COR-L47 (cell line): ENCODE data around the gene NRF1.

Experiments used
- DNase-seq: peaks from one replicate; lab custom pipeline; 2025; lab: John Stamatoyannopoulos, UW

Gene NRF1

GRCh38 chr7:129740574-129741410, 129.3 kb downstream of the NRF1 start:
- DNase-seq, result no peak

DNA sequence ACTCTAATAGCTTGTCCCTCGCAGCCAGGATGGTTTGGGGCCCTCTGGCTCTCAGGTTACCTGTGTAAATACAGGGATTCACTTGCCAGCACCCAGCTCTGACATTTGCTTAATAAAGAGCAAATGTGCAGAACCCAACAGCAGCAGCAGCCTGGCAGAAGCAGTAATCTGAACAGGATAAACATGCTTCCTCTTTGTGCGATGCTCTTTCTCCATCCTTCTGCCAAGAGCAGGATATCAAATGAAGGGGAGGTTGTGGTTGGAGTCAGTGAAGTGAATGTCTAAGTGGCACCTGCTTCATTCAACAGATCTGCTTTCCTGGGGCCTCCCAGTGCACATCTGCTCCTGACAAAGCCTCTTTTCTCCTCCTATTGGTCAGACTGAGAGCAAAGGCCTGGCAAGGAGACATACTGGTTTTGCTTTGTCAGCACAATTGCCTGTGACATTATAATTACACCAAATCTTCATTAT, 130.3 kb downstream of the NRF1 start:
- DNase-seq, result peak; percentile 86

GRCh38 chr7:129742256-129742655, 130.7 kb downstream of the NRF1 start:
- DNase-seq, result no peak

DNA sequence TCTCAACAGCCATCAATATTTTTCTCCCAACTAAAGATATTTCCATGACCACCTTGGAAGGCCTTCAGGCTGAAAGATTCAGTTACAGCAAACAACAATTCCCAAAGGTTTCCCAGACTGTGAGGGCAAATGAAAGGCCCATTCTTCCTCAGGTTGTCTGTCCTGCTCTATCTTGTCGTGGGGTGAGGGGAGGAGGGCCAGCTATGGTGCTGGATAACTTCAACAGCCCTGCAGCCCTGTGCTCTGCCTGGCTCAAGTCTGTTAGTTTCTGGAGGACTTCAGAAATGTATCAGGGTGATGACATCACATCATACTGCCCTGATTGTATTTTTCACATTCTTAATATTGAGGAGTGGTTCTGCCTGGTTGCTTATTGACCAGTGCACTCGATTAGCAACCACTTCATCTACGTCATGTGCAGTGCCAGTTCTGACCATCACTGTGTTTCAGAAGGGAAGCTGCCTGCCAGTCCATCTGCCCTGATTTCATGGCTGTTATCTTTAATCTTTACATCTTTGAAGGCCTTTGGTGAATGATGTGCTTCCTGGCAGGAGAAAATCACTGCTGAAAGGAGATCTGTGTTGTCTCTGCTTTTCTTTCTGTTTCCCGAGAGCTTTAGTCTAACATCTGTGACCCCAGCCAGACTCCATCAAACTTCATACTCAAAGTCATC, 135.5 kb downstream of the NRF1 start:
- DNase-seq, result no peak

DNA sequence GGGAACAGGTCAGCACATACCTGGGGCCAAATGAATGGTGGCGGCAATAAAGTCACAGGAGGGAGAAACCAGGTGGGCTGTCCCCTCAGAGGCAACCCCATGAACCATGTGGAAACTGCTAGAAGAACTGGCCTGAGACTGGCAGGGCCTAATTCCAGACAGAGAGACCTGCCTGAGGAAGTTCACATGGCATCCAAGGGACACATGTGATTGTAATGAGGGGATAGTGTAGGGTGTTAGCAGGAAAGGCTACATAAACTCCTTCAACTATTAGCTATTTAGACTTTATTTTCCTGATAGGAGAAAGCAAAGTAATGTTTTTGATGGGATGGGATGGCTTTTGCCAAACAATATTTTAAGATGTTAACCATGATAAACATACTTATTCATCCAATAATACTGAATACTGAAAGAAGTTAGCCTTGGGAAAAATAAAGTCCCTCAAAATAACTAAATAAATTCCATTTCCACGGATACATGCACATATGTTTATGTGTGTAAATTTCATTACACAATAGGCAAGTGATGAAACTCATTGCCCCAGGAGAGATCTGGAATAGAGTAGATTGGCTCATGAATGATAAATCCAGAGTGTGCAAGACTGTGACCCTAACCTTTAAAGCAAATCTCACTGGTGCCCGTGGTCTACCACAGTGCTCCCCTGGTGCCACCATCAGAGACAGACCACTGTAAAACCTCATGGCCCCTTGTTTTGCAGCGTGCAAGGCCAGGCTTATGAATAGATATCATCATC, 137.0 kb downstream of the NRF1 start:
- DNase-seq, result no peak

GRCh38 chr7:129750091-129750490, 138.6 kb downstream of the NRF1 start:
- no peak for DNase-seq

DNA sequence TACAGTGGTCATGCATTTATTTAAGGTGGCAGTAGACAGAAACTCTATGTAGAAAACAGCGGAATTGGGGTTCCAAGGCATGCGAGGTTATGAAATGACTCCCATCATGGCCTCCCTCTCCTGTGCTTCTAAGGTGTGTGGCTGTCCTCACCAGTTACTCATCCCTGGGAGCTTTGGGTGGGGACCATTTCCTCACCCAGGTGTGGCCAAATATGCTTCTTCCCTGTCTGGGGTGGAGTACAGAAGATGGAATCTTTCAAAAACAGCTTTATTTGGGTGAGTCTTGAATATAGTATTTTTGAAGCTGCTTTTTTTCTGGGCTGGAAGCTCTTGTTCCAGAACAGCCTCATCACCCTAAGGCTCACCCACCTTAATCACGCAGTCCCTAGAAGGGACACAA, 139.0 kb downstream of the NRF1 start:
- DNase-seq, result no peak

GRCh38 chr7:129751916-129752315, 140.4 kb downstream of the NRF1 start:
- DNase-seq, result no peak

GRCh38 chr7:129752760-129753159, 141.2 kb downstream of the NRF1 start:
- no peak for DNase-seq

- DNase-seq, result no peak
Observed at GRCh38 chr7:129754406-129754805, 142.9 kb downstream of the NRF1 start.

DNA sequence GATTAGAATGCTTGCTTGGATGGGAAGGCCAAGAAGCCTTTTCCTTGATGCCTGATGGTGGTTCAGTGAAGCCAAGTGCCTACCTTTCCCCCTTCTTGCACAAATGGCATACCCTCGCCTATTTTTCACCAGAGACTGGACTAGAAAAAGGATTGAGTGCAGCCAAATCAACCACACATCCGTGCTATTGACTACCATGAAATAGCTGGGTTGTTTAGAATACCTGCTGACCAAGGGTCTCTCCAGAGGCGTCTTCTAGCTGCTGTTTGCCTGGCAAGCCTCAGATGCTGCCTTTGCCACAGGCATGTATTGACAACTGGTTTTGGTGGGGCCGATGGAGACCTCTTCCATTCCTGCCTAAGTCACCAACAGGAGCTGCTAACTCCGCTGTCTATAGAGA, 146.5 kb downstream of the NRF1 start:
- no peak for DNase-seq

GRCh38 chr7:129762387-129762969, 151.0 kb downstream of the NRF1 start:
- DNase-seq, result no peak

GRCh38 chr7:129764247-129765084, 152.9 kb downstream of the NRF1 start:
- DNase-seq, result no peak

DNA sequence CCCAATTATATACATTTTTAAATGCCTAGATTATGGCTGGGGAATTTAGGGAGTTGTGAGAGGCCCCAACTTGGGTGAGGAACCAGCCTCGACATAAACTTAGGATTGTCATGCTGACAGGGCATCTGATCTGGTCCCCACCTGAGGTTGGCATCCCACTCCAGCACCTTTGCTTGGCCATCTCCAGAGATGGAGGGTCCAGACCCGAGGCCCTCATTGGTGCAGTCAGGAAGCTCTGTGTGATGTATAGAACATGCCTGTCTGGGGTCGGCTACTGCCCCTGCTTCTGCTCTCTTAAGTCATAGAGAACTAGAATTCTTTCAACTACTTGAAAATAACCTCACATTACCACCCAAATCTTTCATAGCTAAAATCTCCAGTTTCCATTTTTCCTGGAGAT, 153.8 kb downstream of the NRF1 start:
- DNase-seq, result no peak

GRCh38 chr7:129767120-129768015, 155.8 kb downstream of the NRF1 start:
- no peak for DNase-seq

DNA sequence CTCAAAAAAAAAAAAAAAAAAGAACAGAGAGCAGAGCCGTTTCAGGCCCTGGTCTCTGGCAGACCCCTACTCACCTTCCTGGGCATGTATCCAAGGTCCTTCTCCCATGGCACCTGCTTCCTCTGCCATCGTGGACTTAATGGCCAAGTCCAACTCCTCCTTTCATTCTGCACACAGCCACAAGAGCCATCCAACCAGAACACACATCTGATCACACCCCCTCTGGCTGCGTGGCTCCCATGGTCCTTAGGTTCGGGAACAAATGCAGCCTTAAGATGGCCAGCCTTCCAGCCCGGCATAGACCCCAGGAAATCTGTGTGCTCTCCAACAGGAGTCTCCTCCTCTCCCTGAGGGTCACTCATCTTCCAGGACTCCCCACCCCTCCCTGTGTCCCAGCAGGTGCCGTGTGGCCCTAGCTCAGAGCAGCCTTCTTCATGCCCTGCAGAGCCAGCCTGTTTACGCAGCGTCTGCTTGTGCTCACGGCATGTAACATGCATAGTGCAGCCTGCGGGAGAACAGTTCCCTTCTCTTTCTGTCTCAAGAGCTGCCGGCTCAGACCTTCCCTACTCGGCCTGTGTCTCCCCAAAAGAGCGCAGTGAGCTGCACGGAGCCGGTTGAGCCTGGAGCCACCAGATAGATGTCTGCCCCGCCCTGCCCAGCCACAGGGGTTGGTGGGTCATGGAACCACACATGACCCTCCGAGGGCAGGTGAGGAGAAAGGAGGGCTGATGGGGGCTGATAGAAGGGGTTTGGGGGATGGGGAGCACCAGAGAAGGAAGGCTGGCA, 157.3 kb downstream of the NRF1 start:
- DNase-seq, result no peak

- no peak for DNase-seq
Observed at GRCh38 chr7:129769400-129769774, 157.9 kb downstream of the NRF1 start.

- DNase-seq, result no peak
Observed at GRCh38 chr7:129769866-129770808, 158.6 kb downstream of the NRF1 start.
